Activated CD8-positive, alpha-beta memory T cell treated with anti-CD3 and anti-CD28 coated beads, Interleukin-2, amount 10 ng/mL, durations not matched to agents 7 days and 5 days (primary cell): ENCODE results near the gene PACS1. TPM values are rescaled to one million over a fixed set of nuclear protein-coding genes. Genes with fewer than 3 reads are reported as not detected.

ENCODE experiments used
- ATAC-seq: fragments of 150-1000 bp; cut with Tn5 transposase; one replicate; pipeline ENCODE4 v1.10.0; 2021; ENCODE audit warnings: moderate library complexity
- CTCF ChIA-PET: fragments of 350-600 bp; sonication (Branson Sonifier 250); formaldehyde crosslinking; loops from one replicate; lab custom pipeline; 2021; ENCODE audit warnings: antibody characterized with exemption; lab: Charles Lee
- DNase-seq: peaks from one replicate; pipeline ENCODE4 v3.0.0-alpha.2; 2020
- H3K27ac Mint-ChIP-seq: one replicate; pipeline ENCODE4 v1.8.0; 2021; ENCODE audit warnings: mild to moderate bottlenecking, mixed read lengths
- H3K27me3 Mint-ChIP-seq: one replicate; pipeline ENCODE4 v1.8.0; 2021; ENCODE audit warnings: mixed read lengths
- H3K36me3 Mint-ChIP-seq: one replicate; pipeline ENCODE4 v1.8.0; 2021; ENCODE audit warnings: mild to moderate bottlenecking, mixed read lengths
- H3K4me1 Mint-ChIP-seq: one replicate; pipeline ENCODE4 v1.8.0; 2021; ENCODE audit warnings: mixed read lengths
- H3K4me3 Mint-ChIP-seq: one replicate; pipeline ENCODE4 v1.8.0; 2021; ENCODE audit warnings: mild to moderate bottlenecking, moderate library complexity, mixed read lengths
- H3K9me3 Mint-ChIP-seq: one replicate; pipeline ENCODE4 v1.8.0; 2022; ENCODE audit warnings: low read depth, mixed read lengths
- total RNA-seq, 2 experiments: library from RNA; stranded (reverse); gene quantifications; one replicate each; pipeline ENCODE4 v1.2.3, GENCODE V29; 2021

Gene PACS1
- total RNA-seq, 2 experiments from 2014 or later: 96.6 to 104 TPM

DNA sequence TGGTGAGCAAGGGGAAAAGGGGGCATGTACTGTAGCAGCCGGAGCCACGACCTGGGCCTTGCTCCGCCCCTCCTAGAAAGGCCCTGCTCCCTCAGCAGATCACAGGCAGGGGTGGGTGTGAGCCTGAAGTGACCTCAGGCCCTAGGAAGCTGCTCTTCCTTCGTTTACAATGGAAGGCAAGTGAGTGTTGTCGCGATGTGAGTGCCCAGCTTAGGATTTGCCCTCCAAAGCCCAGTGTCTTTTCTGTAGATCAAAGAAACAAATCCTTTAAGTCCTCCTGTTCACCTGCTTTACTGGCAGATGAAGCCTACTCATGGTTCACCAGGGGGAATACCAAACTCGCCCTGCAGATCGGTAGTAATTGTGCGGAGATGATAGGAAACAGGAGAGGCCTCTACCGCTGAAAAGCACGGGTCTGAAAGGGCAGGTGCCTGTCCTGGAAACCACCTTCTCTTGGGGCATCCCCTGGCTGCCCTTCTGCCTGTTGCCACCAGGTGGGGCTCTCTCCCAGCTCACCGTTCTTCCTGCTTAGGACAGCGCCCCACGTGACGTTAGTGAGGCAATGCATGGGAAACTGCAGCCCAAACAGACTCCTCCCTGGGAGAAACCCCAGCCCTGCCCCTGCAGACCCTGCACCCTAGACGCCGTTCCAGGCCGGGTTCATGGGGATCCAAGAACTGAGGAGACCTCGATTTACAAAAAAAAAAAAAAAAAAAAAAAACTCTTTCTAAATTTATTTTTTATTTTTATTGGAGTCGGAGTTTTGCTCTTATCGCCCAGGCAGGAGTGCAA lies 152.5 kb downstream of the PACS1 start:
- Mint-ChIP-seq H3K4me3 (no peak overlapping the region), H3K4me1 (peaks cover 28% of the 10 kb centered on the region), H3K9me3 (no peaks in the 10 kb centered on the region), H3K27me3 (no peaks in the 10 kb centered on the region), H3K36me3 (peaks cover 2% of the 10 kb centered on the region), H3K27ac (peak overlapping the region; percentile 78)
- DNase-seq (peak; percentile 95), ATAC-seq (peak; percentile 94)
- CTCF ChIA-PET: interaction anchor here (0.6 to 5.0 kb wide), 29 partner anchors 9 to 1235 kb away, joined by 3 to 75 read pairs (median 4); partner anchors contain the start of genes SF3B2 and YIF1A

DNA sequence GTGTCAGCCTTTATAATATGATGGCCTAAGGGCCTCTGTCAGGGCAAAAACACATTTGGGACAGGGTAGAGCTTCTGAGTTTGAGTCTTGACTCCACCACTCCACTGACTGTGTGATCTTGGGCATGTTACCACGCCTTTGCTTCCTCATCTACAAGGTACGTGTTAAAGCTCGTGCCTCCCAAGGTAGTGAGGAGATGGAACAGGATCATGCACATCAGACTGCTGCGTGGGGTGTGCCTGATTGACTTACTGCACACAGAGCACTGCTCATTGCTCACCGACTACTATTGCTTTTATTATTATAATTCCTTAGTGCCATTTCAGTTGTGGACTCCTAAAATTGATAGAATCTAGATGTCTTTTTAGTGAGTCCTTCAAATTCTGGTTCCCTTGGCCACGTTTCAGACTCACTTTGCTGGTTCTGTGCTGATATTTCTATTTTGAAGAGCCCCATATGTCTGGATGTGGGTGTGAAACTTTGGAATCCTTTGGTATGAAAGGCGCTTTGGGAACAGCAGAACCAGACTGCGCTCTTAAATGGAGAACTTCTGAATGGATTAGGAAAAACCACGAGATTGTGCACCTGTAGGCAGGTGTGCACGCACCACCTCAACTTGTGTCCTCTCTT lies 154.3 kb downstream of the PACS1 start:
- H3K9me3 Mint-ChIP-seq: no peaks in the 10 kb centered on the region
- ATAC-seq (no peak), DNase-seq (no peak)
- H3K27ac Mint-ChIP-seq: no peak overlapping the region
- H3K4me3 Mint-ChIP-seq: no peak overlapping the region
- CTCF ChIA-PET: interaction anchor here (0.7 to 5.0 kb wide), 3 partner anchors 18 to 61 kb away, joined by 3 to 75 read pairs (median 13); partner anchors contain the start of gene YIF1A
- peaks cover 22% of the 10 kb centered on the region for H3K4me1 Mint-ChIP-seq
- peaks cover 6% of the 10 kb centered on the region for H3K36me3 Mint-ChIP-seq
- H3K27me3 Mint-ChIP-seq: no peaks in the 10 kb centered on the region

GRCh38 chr11:66225066-66225465 lies 155.0 kb downstream of the PACS1 start:
- Mint-ChIP-seq H3K27ac (no peak overlapping the region), H3K9me3 (no peaks in the 10 kb centered on the region), H3K36me3 (peaks cover 6% of the 10 kb centered on the region)

DNA sequence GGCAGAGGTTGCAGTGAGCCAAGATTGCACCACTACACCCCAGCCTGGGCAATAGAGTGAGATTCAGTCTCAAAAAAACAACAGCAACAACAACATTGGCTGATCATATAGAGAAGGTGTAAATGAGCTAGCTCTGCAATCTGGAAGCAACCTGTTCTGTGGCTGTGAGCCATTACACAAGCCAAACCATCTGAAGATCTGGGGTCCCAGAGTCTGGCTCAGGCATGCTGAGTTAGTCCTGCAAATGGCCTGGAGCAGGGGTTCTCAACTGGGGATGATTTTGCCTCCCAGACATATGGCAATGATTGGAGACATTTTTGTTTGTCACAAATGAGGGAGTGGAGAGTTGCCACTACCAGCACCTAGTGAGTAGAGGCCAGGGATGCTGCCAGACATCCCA lies 156.0 kb downstream of the PACS1 start:
- H3K4me3 Mint-ChIP-seq: no peak overlapping the region
- ATAC-seq (no peak), DNase-seq (no peak)
- H3K27ac Mint-ChIP-seq: peak overlapping the region; percentile 2
- no peaks in the 10 kb centered on the region for H3K27me3 Mint-ChIP-seq
- CTCF ChIA-PET: interaction anchor here (1.0 to 1.7 kb wide), 5 partner anchors 27 to 63 kb away, joined by 3 to 6 read pairs (median 4); partner anchors contain the start of gene YIF1A
- no peaks in the 10 kb centered on the region for H3K9me3 Mint-ChIP-seq
- H3K36me3 Mint-ChIP-seq: peaks cover 6% of the 10 kb centered on the region
- peaks cover 22% of the 10 kb centered on the region for H3K4me1 Mint-ChIP-seq

More at GRCh38 chr11:66225066-66225465, 155.0 kb downstream of the PACS1 start:
- Mint-ChIP-seq H3K27me3 (no peaks in the 10 kb centered on the region), H3K4me1 (peaks cover 22% of the 10 kb centered on the region), H3K4me3 (no peak overlapping the region)
- CTCF ChIA-PET: interaction anchor here (1.0 to 1.7 kb wide), 5 partner anchors 28 to 64 kb away, joined by 3 to 6 read pairs (median 4); partner anchors contain the start of gene YIF1A
- DNase-seq (no peak), ATAC-seq (no peak)

GRCh38 chr11:66227700-66228099 lies 157.6 kb downstream of the PACS1 start:
- Mint-ChIP-seq H3K4me3 (no peak overlapping the region), H3K36me3 (peaks cover 9% of the 10 kb centered on the region), H3K4me1 (peaks cover 11% of the 10 kb centered on the region), H3K9me3 (no peaks in the 10 kb centered on the region), H3K27ac (no peak overlapping the region), H3K27me3 (no peaks in the 10 kb centered on the region)
- ATAC-seq: no peak
- CTCF ChIA-PET: interaction anchor here (1.6 kb wide), 1 partner anchor 31 kb away, joined by 7 read pairs; no protein-coding TSS in a partner anchor
- no peak for DNase-seq

DNA sequence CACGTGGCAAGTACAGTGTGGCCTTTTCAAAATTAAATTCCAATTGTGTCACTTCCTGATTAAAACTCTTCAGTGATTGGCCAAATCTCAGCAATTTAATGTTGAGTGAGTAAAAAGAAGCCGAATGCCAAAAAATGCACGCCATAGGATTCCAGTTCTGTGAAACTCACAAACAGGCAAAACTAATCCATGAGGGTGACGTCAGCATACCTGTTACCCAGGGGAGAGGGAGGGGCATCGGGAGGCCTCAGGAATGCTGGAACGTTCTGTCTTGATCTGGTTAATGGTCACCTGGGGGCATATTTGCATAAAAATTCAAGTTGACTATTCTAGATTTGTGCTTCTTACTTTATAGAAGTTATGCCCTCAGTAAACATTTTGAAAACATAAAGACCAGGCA lies 158.4 kb downstream of the PACS1 start:
- Mint-ChIP-seq H3K9me3 (no peaks in the 10 kb centered on the region), H3K4me3 (no peak overlapping the region), H3K27ac (no peak overlapping the region), H3K4me1 (peaks cover 9% of the 10 kb centered on the region), H3K36me3 (peaks cover 10% of the 10 kb centered on the region), H3K27me3 (no peaks in the 10 kb centered on the region)
- ATAC-seq (no peak), DNase-seq (no peak)
- CTCF ChIA-PET: interaction anchor here (1.6 kb wide), 1 partner anchor 30 kb away, joined by 7 read pairs; no protein-coding TSS in a partner anchor

DNA sequence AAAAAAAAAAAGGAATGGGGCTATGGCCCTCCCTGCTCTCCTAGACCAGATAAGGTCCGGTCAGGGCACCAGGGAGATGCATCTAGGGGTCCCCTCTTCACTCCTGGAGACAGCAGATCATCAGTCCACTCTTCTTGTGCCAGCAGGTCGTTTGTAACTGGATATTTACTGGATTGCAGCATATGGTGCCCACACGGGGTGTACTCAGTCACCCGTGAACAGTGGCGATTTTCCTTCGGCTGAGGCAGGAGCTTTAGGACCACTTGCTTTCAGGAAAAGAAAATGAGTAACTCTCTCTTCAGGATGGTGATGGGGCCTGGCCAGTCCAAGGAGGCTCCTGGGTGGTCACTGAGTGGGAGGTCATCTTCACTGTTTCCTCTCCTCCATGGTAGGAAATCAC lies 160.1 kb downstream of the PACS1 start:
- H3K27ac Mint-ChIP-seq: no peak overlapping the region
- CTCF ChIA-PET: no interaction called here

GRCh38 chr11:66230978-66231377 lies 160.9 kb downstream of the PACS1 start:
- DNase-seq (no peak), ATAC-seq (no peak)
- no peaks in the 10 kb centered on the region for H3K27me3 Mint-ChIP-seq
- H3K36me3 Mint-ChIP-seq: peaks cover 12% of the 10 kb centered on the region
- peaks cover 7% of the 10 kb centered on the region for H3K4me1 Mint-ChIP-seq
- H3K9me3 Mint-ChIP-seq: no peaks in the 10 kb centered on the region
- no peak overlapping the region for H3K27ac Mint-ChIP-seq
- CTCF ChIA-PET: interaction anchor here (1.6 kb wide), 1 partner anchor 8 kb away, joined by 7 read pairs; no protein-coding TSS in a partner anchor
- no peak overlapping the region for H3K4me3 Mint-ChIP-seq

More for the DNA sequence above, 160.1 kb downstream of the PACS1 start:
- peaks cover 7% of the 10 kb centered on the region for H3K4me1 Mint-ChIP-seq
- H3K4me3 Mint-ChIP-seq: no peak overlapping the region
- no peaks in the 10 kb centered on the region for H3K9me3 Mint-ChIP-seq
- ATAC-seq: no peak
- H3K36me3 Mint-ChIP-seq: peaks cover 12% of the 10 kb centered on the region
- no peaks in the 10 kb centered on the region for H3K27me3 Mint-ChIP-seq
- no peak for DNase-seq

- Mint-ChIP-seq H3K27me3 (no peaks in the 10 kb centered on the region), H3K27ac (no peak overlapping the region), H3K4me1 (peaks cover under 1% of the 10 kb centered on the region), H3K4me3 (no peak overlapping the region), H3K9me3 (no peaks in the 10 kb centered on the region), H3K36me3 (peaks cover 12% of the 10 kb centered on the region)
- ATAC-seq (no peak), DNase-seq (no peak)
- CTCF ChIA-PET: interaction anchor here (1.6 kb wide), 1 partner anchor 9 kb away, joined by 7 read pairs; no protein-coding TSS in a partner anchor
These were observed 161.5 kb downstream of the PACS1 start for GRCh38 chr11:66231561-66231960.

- ATAC-seq: no peak
- DNase-seq: no peak
- Mint-ChIP-seq H3K36me3 (peaks cover 12% of the 10 kb centered on the region), H3K27me3 (no peaks in the 10 kb centered on the region), H3K4me1 (no peaks in the 10 kb centered on the region), H3K27ac (no peak overlapping the region), H3K9me3 (no peaks in the 10 kb centered on the region), H3K4me3 (no peak overlapping the region)
- CTCF ChIA-PET: no interaction called here
These were observed 162.7 kb downstream of the PACS1 start for GRCh38 chr11:66232769-66233168.

- Mint-ChIP-seq H3K27me3 (no peaks in the 10 kb centered on the region), H3K27ac (no peak overlapping the region), H3K9me3 (no peaks in the 10 kb centered on the region), H3K4me3 (no peak overlapping the region), H3K4me1 (no peaks in the 10 kb centered on the region), H3K36me3 (peaks cover 12% of the 10 kb centered on the region)
- DNase-seq (no peak), ATAC-seq (no peak)
- CTCF ChIA-PET: interaction anchor here (1.8 kb wide), 1 partner anchor 10 kb away, joined by 6 read pairs; no protein-coding TSS in a partner anchor
These were observed 163.2 kb downstream of the PACS1 start for GRCh38 chr11:66233301-66233700.

GRCh38 chr11:66235141-66235540 lies 165.1 kb downstream of the PACS1 start:
- peaks cover 14% of the 10 kb centered on the region for H3K36me3 Mint-ChIP-seq
- CTCF ChIA-PET: interaction anchor here (1.2 kb wide), 1 partner anchor 13 kb away, joined by 3 read pairs; no protein-coding TSS in a partner anchor
- DNase-seq: no peak
- no peak for ATAC-seq
- no peak overlapping the region for H3K4me3 Mint-ChIP-seq
- no peaks in the 10 kb centered on the region for H3K9me3 Mint-ChIP-seq
- H3K27ac Mint-ChIP-seq: peak overlapping the region; percentile 8
- no peaks in the 10 kb centered on the region for H3K4me1 Mint-ChIP-seq
- no peaks in the 10 kb centered on the region for H3K27me3 Mint-ChIP-seq

- Mint-ChIP-seq H3K9me3 (no peaks in the 10 kb centered on the region), H3K27ac (peak overlapping the region; percentile 62), H3K4me1 (no peaks in the 10 kb centered on the region), H3K27me3 (no peaks in the 10 kb centered on the region), H3K36me3 (peaks cover 11% of the 10 kb centered on the region), H3K4me3 (no peak overlapping the region)
- CTCF ChIA-PET: interaction anchor here (1.3 kb wide), 1 partner anchor 16 kb away, joined by 5 read pairs; no protein-coding TSS in a partner anchor
- ATAC-seq: no peak
- DNase-seq: no peak
These were observed 167.8 kb downstream of the PACS1 start for GRCh38 chr11:66237867-66238266.
